Epithelial cell of proximal tubule (primary cell): Measurements from ENCODE around the gene WTAP. TPM values are rescaled to one million over a fixed set of nuclear protein-coding genes. Genes with fewer than 3 reads are reported as not detected.
A peak's percentile ranks its signal among the peaks of the same experiment; 100 is the strongest.

Source experiments
- DNase-seq: peaks from one replicate; pipeline ENCODE4 v3.0.0-alpha.2; 2011; ENCODE audit warnings: low read depth
- H3K4me3 ChIP-seq: 2 replicates; pipeline ENCODE4 v1.5.1; 2011; ENCODE audit warnings: low read depth, mild to moderate bottlenecking, low read length
- CTCF ChIP-seq: conservative IDR thresholded peaks from 2 replicates; pipeline ENCODE4 v1.5.1; 2012; ENCODE audit warnings: low read depth, mild to moderate bottlenecking, low read length
- total RNA-seq: library from RNA; depleted of rRNA; stranded (reverse); fragments of >200 nt; gene quantifications from 2 replicates; pipeline ENCODE4 v1.2.3, GENCODE V29; 2015

The WTAP gene
- total RNA-seq, 1 donor from 2014 or later = 82.3 TPM

GRCh38 chr6:159769470-159769869 lies 42.2 kb downstream of the WTAP start:
- TF ChIP-seq CTCF = no peak
- no peak overlapping the region for H3K4me3 ChIP-seq
- no peak for DNase-seq

- no peak overlapping the region for H3K4me3 ChIP-seq
- DNase-seq = no peak
- TF ChIP-seq CTCF = no peak
These were observed 44.9 kb downstream of the WTAP start for GRCh38 chr6:159772196-159772595.

GRCh38 chr6:159777240-159777904 lies 50.1 kb downstream of the WTAP start:
- TF ChIP-seq CTCF = no peak
- DNase-seq = no peak
- H3K4me3 ChIP-seq = no peak overlapping the region

GRCh38 chr6:159778131-159778530 lies 50.8 kb downstream of the WTAP start:
- no peak overlapping the region for H3K4me3 ChIP-seq
- no peak for TF ChIP-seq CTCF
- DNase-seq = no peak

GRCh38 chr6:159778542-159779103 lies 51.3 kb downstream of the WTAP start:
- no peak overlapping the region for H3K4me3 ChIP-seq
- TF ChIP-seq CTCF = no peak
- no peak for DNase-seq

GRCh38 chr6:159788276-159788675 lies 61.0 kb downstream of the WTAP start:
- no peak for TF ChIP-seq CTCF
- no peak for DNase-seq
- H3K4me3 ChIP-seq = peak overlapping the region; percentile 96
